ENCODE measurements around the gene SNF8. TPM values are rescaled to one million over a fixed set of nuclear protein-coding genes. Genes with fewer than 3 reads are reported as not detected.

The SNF8 gene, protein sequence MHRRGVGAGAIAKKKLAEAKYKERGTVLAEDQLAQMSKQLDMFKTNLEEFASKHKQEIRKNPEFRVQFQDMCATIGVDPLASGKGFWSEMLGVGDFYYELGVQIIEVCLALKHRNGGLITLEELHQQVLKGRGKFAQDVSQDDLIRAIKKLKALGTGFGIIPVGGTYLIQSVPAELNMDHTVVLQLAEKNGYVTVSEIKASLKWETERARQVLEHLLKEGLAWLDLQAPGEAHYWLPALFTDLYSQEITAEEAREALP
- polyA plus RNA-seq (2013): 62.5 TPM

DNA sequence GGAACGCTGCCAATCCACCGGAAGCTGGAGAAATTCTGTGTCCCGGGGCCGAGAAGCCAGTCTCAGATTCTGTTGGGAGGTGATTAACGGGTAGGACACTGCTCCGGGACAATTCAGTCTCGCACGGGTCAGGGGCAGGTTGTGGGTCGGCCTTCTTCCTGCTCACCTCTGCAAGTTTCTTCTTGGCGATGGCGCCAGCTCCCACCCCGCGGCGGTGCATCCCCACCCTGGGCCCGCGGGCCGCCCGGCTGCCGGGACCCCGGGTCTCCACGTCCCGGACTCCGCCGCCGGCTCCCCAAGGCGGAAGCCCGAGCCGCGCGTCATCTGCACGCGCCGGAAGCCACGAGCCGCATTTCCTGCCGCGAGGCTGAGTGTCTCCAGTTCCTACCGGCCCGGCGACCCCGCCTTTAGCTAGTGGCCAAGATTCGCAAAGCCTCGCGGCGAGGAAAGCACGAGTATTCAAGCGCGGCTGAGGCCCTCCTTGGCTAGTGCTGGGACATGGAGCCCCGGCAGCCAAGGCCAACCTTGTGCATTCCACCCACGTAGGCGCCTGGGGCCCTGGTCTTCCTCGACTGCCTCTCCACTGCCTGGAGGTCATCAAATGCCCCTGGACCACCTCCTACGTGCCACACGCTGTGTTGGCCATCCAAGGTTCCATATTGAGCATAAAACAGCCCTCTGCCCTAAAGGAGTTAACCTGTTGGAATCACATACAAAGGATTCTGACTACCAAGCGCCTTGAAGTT lies at the start of gene SNF8:
TSS of gene SNF8 (minus strand) at position 328 of the 746 bp plus-strand sequence. CDS start at position 220, 108 bp downstream.
- ChIA-PET CTCF (no interaction called here), POLR2A (no interaction called here)
- peaks cover 0 to 3% (median 0%) of the 10 kb centered on the region in 5 experiments for H3K27me3 ChIP-seq (replicated peaks in 2 of 5; ENCODE audit: control insufficient read depth in 4 of 5, insufficient read depth in 5 of 5, low read length in 4 of 5)
- H3K9me3 ChIP-seq (ENCODE audit: control extremely low read depth in 1 of 5, control insufficient read depth in 4 of 5, insufficient read depth in 2 of 5, low read depth in 1 of 5, low read length in 4 of 5): no peaks in the 10 kb centered on the region
- WGBS (ENCODE audit: insufficient coverage): 2% methylated on average over 48 of the region's 55 CpGs
- H3K4me3 ChIP-seq (ENCODE audit: control insufficient read depth in 1 of 7, extremely low read depth in 1 of 7, insufficient read depth in 4 of 7, low read depth in 2 of 7, low read length in 6 of 7): peak within 1 kb of the TSS; percentile 76 to 99 (median 97)
- H3K36me3 ChIP-seq (ENCODE audit: control insufficient read depth in 4 of 4, insufficient read depth in 4 of 4, low read length in 3 of 4): peaks cover 0 to 11% (median 6%) of the 10 kb centered on the region in 4 experiments
- H3K4me1 ChIP-seq (ENCODE audit: control extremely low read depth in 1 of 4, control insufficient read depth in 4 of 4, insufficient read depth in 4 of 4, low read length in 3 of 4): peaks cover 7 to 14% (median 13%) of the 10 kb centered on the region in 4 experiments
- peak within 1 kb of the TSS; percentile 79 to 94 for H3K27ac ChIP-seq (ENCODE audit: insufficient read depth in 1 of 2, low read depth in 1 of 2, low read length in 2 of 2, poor library complexity in 1 of 2, severe bottlenecking in 2 of 2)
- DNase-seq: peak; percentile 93 to 95 (median 95)

DNA sequence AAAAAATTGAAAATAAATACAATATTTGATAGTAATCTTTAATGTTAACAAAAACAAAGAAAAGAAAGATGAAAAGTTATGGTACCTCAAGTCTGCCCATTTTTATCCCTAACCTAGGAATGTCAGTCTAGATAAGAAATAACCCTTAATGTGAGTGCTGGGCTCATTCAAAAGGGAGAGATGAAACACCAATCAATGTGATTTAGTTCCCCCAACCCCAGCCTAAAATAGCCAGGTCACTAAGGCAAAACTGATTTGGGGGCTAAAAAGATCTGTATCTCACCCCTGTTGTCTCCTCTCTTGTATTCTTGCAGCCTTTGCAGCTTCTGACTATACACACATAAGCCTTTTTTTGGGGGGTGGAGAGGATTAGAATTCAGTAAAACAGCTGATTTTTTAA lies 49.3 kb upstream of the SNF8 start:
- ChIA-PET POLR2A (no interaction called here), CTCF (interaction anchor here (0.8 to 2.2 kb wide), 3 partner anchors 10 to 39 kb away, joined by 3 to 7 read pairs (median 5); no protein-coding TSS in a partner anchor)
- peaks cover 0 to 22% (median 15%) of the 10 kb centered on the region in 4 experiments for H3K4me1 ChIP-seq (ENCODE audit: control extremely low read depth in 1 of 4, control insufficient read depth in 4 of 4, insufficient read depth in 4 of 4, low read length in 3 of 4)
- no peak overlapping the region for H3K27ac ChIP-seq (ENCODE audit: insufficient read depth in 1 of 2, low read depth in 1 of 2, low read length in 2 of 2, poor library complexity in 1 of 2, severe bottlenecking in 2 of 2)
- H3K36me3 ChIP-seq (ENCODE audit: control insufficient read depth in 4 of 4, insufficient read depth in 4 of 4, low read length in 3 of 4): no peaks in the 10 kb centered on the region
- no peaks in the 10 kb centered on the region for H3K9me3 ChIP-seq (ENCODE audit: control extremely low read depth in 1 of 5, control insufficient read depth in 4 of 5, insufficient read depth in 2 of 5, low read depth in 1 of 5, low read length in 4 of 5)
- DNase-seq: no peak
- H3K27me3 ChIP-seq (replicated peaks in 2 of 5; ENCODE audit: control insufficient read depth in 4 of 5, insufficient read depth in 5 of 5, low read length in 4 of 5): peaks cover 17 to 94% (median 54%) of the 10 kb centered on the region in 5 experiments
- no peak overlapping the region for H3K4me3 ChIP-seq (ENCODE audit: control insufficient read depth in 1 of 7, extremely low read depth in 1 of 7, insufficient read depth in 4 of 7, low read depth in 2 of 7, low read length in 6 of 7)

DNA sequence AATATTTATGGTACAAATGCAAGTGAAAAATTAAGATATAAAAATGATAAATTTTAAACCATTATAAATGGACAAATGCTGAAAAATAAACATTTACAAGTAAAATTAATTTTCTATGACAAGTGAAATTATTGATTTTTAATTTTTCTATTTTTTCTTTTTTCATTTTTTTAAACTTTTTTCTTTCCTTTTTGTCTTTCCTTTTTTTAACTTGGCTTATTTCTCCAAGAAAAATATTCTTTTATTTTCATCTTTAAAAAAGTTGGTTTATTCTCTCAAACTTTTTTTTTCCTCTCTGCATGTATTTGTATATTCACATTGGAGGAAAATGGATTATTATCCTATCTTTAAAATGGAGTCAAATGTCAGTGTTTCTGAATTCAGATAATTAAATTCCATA lies 48.7 kb upstream of the SNF8 start:
- Histone ChIP-seq H3K27me3 (replicated peaks in 2 of 5; ENCODE audit: control insufficient read depth in 4 of 5, insufficient read depth in 5 of 5, low read length in 4 of 5) (peaks cover 17 to 90% (median 49%) of the 10 kb centered on the region in 5 experiments), H3K36me3 (ENCODE audit: control insufficient read depth in 4 of 4, insufficient read depth in 4 of 4, low read length in 3 of 4) (no peaks in the 10 kb centered on the region), H3K4me1 (ENCODE audit: control extremely low read depth in 1 of 4, control insufficient read depth in 4 of 4, insufficient read depth in 4 of 4, low read length in 3 of 4) (peaks cover 0 to 18% (median 15%) of the 10 kb centered on the region in 4 experiments), H3K4me3 (ENCODE audit: control insufficient read depth in 1 of 7, extremely low read depth in 1 of 7, insufficient read depth in 4 of 7, low read depth in 2 of 7, low read length in 6 of 7) (no peak overlapping the region), H3K9me3 (ENCODE audit: control extremely low read depth in 1 of 5, control insufficient read depth in 4 of 5, insufficient read depth in 2 of 5, low read depth in 1 of 5, low read length in 4 of 5) (no peaks in the 10 kb centered on the region), H3K27ac (ENCODE audit: insufficient read depth in 1 of 2, low read depth in 1 of 2, low read length in 2 of 2, poor library complexity in 1 of 2, severe bottlenecking in 2 of 2) (no peak overlapping the region)
- POLR2A ChIA-PET: no interaction called here
- CTCF ChIA-PET: interaction anchor here (2.2 kb wide), 1 partner anchor 13 kb away, joined by 7 read pairs; no protein-coding TSS in a partner anchor
- no peak for DNase-seq

- no CpG with 5 or more reads among the region's 2 CpGs for WGBS (ENCODE audit: insufficient coverage)
- Histone ChIP-seq H3K27me3 (replicated peaks in 2 of 5; ENCODE audit: control insufficient read depth in 4 of 5, insufficient read depth in 5 of 5, low read length in 4 of 5) (peaks cover 17 to 86% (median 43%) of the 10 kb centered on the region in 5 experiments), H3K4me3 (ENCODE audit: control insufficient read depth in 1 of 7, extremely low read depth in 1 of 7, insufficient read depth in 4 of 7, low read depth in 2 of 7, low read length in 6 of 7) (no peak overlapping the region), H3K9me3 (ENCODE audit: control extremely low read depth in 1 of 5, control insufficient read depth in 4 of 5, insufficient read depth in 2 of 5, low read depth in 1 of 5, low read length in 4 of 5) (no peaks in the 10 kb centered on the region), H3K4me1 (ENCODE audit: control extremely low read depth in 1 of 4, control insufficient read depth in 4 of 4, insufficient read depth in 4 of 4, low read length in 3 of 4) (peaks cover 0 to 15% (median 8%) of the 10 kb centered on the region in 4 experiments), H3K36me3 (ENCODE audit: control insufficient read depth in 4 of 4, insufficient read depth in 4 of 4, low read length in 3 of 4) (no peaks in the 10 kb centered on the region), H3K27ac (ENCODE audit: insufficient read depth in 1 of 2, low read depth in 1 of 2, low read length in 2 of 2, poor library complexity in 1 of 2, severe bottlenecking in 2 of 2) (peak overlapping the region in 1 of 2 experiments; percentile 49)
- CTCF ChIA-PET: no interaction called here
- POLR2A ChIA-PET: no interaction called here
- no peak for DNase-seq
Measured at GRCh38 chr17:48992444-48992843, 47.8 kb upstream of the SNF8 start.

DNA sequence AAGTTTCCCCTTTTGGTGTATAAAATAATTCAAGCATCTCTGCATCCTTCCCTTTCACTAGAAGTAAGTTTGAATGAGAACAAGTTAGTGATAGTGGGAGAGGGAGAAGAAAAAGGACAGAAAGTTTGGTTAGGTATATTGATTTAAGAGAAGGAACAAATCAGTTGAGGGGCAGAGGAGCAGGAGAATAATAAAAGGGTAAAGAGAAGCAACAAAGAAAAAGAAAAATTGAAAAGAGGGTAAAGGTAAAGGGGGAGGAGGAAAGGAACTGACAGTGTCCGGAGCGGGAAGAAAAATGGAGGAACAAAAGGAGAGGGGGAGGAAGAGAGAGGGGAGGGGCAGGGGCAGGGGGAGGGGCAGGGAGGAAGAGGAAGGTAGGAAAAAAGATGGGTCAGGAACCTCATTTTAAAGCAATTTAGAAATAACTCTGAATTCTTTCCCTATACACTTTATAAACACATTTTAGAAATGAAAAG lies 46.3 kb upstream of the SNF8 start:
- H3K27me3 ChIP-seq (replicated peaks in 2 of 5; ENCODE audit: control insufficient read depth in 4 of 5, insufficient read depth in 5 of 5, low read length in 4 of 5): peaks cover 14 to 79% (median 35%) of the 10 kb centered on the region in 5 experiments
- ChIA-PET POLR2A (no interaction called here), CTCF (no interaction called here)
- H3K9me3 ChIP-seq (ENCODE audit: control extremely low read depth in 1 of 5, control insufficient read depth in 4 of 5, insufficient read depth in 2 of 5, low read depth in 1 of 5, low read length in 4 of 5): no peaks in the 10 kb centered on the region
- H3K4me1 ChIP-seq (ENCODE audit: control extremely low read depth in 1 of 4, control insufficient read depth in 4 of 4, insufficient read depth in 4 of 4, low read length in 3 of 4): peaks cover 0 to 6% (median 2%) of the 10 kb centered on the region in 4 experiments
- no peak overlapping the region for H3K27ac ChIP-seq (ENCODE audit: insufficient read depth in 1 of 2, low read depth in 1 of 2, low read length in 2 of 2, poor library complexity in 1 of 2, severe bottlenecking in 2 of 2)
- no peaks in the 10 kb centered on the region for H3K36me3 ChIP-seq (ENCODE audit: control insufficient read depth in 4 of 4, insufficient read depth in 4 of 4, low read length in 3 of 4)
- WGBS (ENCODE audit: insufficient coverage): no CpG with 5 or more reads among the region's 2 CpGs
- no peak overlapping the region for H3K4me3 ChIP-seq (ENCODE audit: control insufficient read depth in 1 of 7, extremely low read depth in 1 of 7, insufficient read depth in 4 of 7, low read depth in 2 of 7, low read length in 6 of 7)
- no peak for DNase-seq

- H3K27ac ChIP-seq (ENCODE audit: insufficient read depth in 1 of 2, low read depth in 1 of 2, low read length in 2 of 2, poor library complexity in 1 of 2, severe bottlenecking in 2 of 2): no peak overlapping the region
- DNase-seq: no peak
- H3K27me3 ChIP-seq (replicated peaks in 2 of 5; ENCODE audit: control insufficient read depth in 4 of 5, insufficient read depth in 5 of 5, low read length in 4 of 5): peaks cover 10 to 74% (median 29%) of the 10 kb centered on the region in 5 experiments
- no peaks in the 10 kb centered on the region for H3K4me1 ChIP-seq (ENCODE audit: control extremely low read depth in 1 of 4, control insufficient read depth in 4 of 4, insufficient read depth in 4 of 4, low read length in 3 of 4)
- no peaks in the 10 kb centered on the region for H3K9me3 ChIP-seq (ENCODE audit: control extremely low read depth in 1 of 5, control insufficient read depth in 4 of 5, insufficient read depth in 2 of 5, low read depth in 1 of 5, low read length in 4 of 5)
- no peak overlapping the region for H3K4me3 ChIP-seq (ENCODE audit: control insufficient read depth in 1 of 7, extremely low read depth in 1 of 7, insufficient read depth in 4 of 7, low read depth in 2 of 7, low read length in 6 of 7)
- ChIA-PET POLR2A (no interaction called here), CTCF (no interaction called here)
- no CpG with 5 or more reads among the region's 4 CpGs for WGBS (ENCODE audit: insufficient coverage)
- H3K36me3 ChIP-seq (ENCODE audit: control insufficient read depth in 4 of 4, insufficient read depth in 4 of 4, low read length in 3 of 4): no peaks in the 10 kb centered on the region
Measured at GRCh38 chr17:48989100-48989499, 44.5 kb upstream of the SNF8 start.
